ENCODE results near the gene NFKBIE. TPM values are rescaled to one million over a fixed set of nuclear protein-coding genes. Genes with fewer than 3 reads are reported as not detected.
A peak's percentile ranks its signal among the peaks of the same experiment; 100 is the strongest.

Gene NFKBIE
- total RNA-seq, 3 donors from 2014 or later = 4.0 to 25.9 (median 14.4) TPM

- intact Hi-C loops (cut with DNase I; ENCODE audit: low total_unique reads) = no loop called here
- H3K27ac ChIP-seq = peak within 1 kb of the TSS; percentile 93 to 100
- peak in 2 of 3 donors; percentile 3 to 30 for TF ChIP-seq CTCF (IDR thresholded peaks at IDR 0.05)
- peak; percentile 98 for TF ChIP-seq POLR2A (IDR thresholded peaks at IDR 0.05)
- TF ChIP-seq POLR2AphosphoS5 (IDR thresholded peaks at IDR 0.05) = peak; percentile 100
- no peaks in the 10 kb centered on the region for H3K9me3 ChIP-seq
- peak; percentile 97 to 99 for DNase-seq (ENCODE audit: low spot score in 2 of 2)
- H3K36me3 ChIP-seq = peaks cover 4% of the 10 kb centered on the region
- peaks cover 0 to 13% of the 10 kb centered on the region in 2 donors for H3K4me1 ChIP-seq
- H3K27me3 ChIP-seq = no peaks in the 10 kb centered on the region
- peak within 1 kb of the TSS; percentile 69 to 95 (median 94) for H3K4me3 ChIP-seq
Measured at GRCh38 chr6:44246663-44247337, 18.6 kb downstream of the NFKBIE start, which contains the start of gene HSP90AB1. Gene HSP90AB1, plus strand, starts transcription at chr6:44247101. Its CDS starts 1,529 bp downstream, at chr6:44248630.

- Histone ChIP-seq H3K27ac (peak overlapping the region; percentile 93 to 100), H3K27me3 (no peaks in the 10 kb centered on the region), H3K4me1 (peaks cover 0 to 13% of the 10 kb centered on the region in 2 donors), H3K4me3 (peak overlapping the region; percentile 69 to 95 (median 94)), H3K9me3 (no peaks in the 10 kb centered on the region), H3K36me3 (peaks cover 4% of the 10 kb centered on the region)
- DNase-seq (ENCODE audit: low spot score in 2 of 2) = peak; percentile 85 to 86
- TF ChIP-seq POLR2AphosphoS5 (IDR thresholded peaks at IDR 0.05) (peak in 1 of 3 donors; percentile 6), POLR2A (IDR thresholded peaks at IDR 0.05) (no peak), CTCF (IDR thresholded peaks at IDR 0.05) (peak in 1 of 3 donors; percentile 4)
- intact Hi-C loops (cut with DNase I; ENCODE audit: low total_unique reads) = no loop called here
Measured at GRCh38 chr6:44245912-44246662, 19.3 kb downstream of the NFKBIE start.

GRCh38 chr6:44245391-44245911, 19.9 kb downstream of the NFKBIE start:
- Histone ChIP-seq H3K27ac (peak overlapping the region; percentile 93 to 100), H3K4me1 (peaks cover 0 to 13% of the 10 kb centered on the region in 2 donors), H3K36me3 (no peaks in the 10 kb centered on the region), H3K27me3 (no peaks in the 10 kb centered on the region), H3K9me3 (no peaks in the 10 kb centered on the region), H3K4me3 (peak overlapping the region; percentile 69 to 95 (median 94))
- no peak for DNase-seq (ENCODE audit: low spot score in 2 of 2)
- intact Hi-C loops (cut with DNase I; ENCODE audit: low total_unique reads) = no loop called here
- TF ChIP-seq CTCF (IDR thresholded peaks at IDR 0.05) (no peak), POLR2AphosphoS5 (IDR thresholded peaks at IDR 0.05) (no peak), POLR2A (IDR thresholded peaks at IDR 0.05) (no peak)

GRCh38 chr6:44243345-44243744, 22.0 kb downstream of the NFKBIE start:
- TF ChIP-seq POLR2AphosphoS5 (IDR thresholded peaks at IDR 0.05) = no peak
- TF ChIP-seq CTCF (IDR thresholded peaks at IDR 0.05) = no peak
- TF ChIP-seq POLR2A (IDR thresholded peaks at IDR 0.05) = no peak
- intact Hi-C loops (cut with DNase I; ENCODE audit: low total_unique reads) = no loop called here
- H3K36me3 ChIP-seq = no peaks in the 10 kb centered on the region
- H3K27me3 ChIP-seq = no peaks in the 10 kb centered on the region
- DNase-seq (ENCODE audit: low spot score in 2 of 2) = no peak
- no peak overlapping the region for H3K27ac ChIP-seq
- no peaks in the 10 kb centered on the region for H3K9me3 ChIP-seq
- peaks cover 0 to 4% of the 10 kb centered on the region in 2 donors for H3K4me1 ChIP-seq
- H3K4me3 ChIP-seq = no peak overlapping the region
